UCSD-AML1 (cell line): Measurements from ENCODE around the gene AXIN1.

Experiments used
- DNase-seq: peaks from one replicate; lab custom pipeline; 2025; ENCODE audit not compliant: unreplicated experiment; lab: John Stamatoyannopoulos, UW

AXIN1 gene

GRCh38 chr16:253833-254232, 98.7 kb downstream of the AXIN1 start:
- peak; percentile 37 for DNase-seq

- peak; percentile 45 for DNase-seq
Measured at GRCh38 chr16:252366-253337, 99.9 kb downstream of the AXIN1 start.

- DNase-seq: no peak
Measured at GRCh38 chr16:249431-249830, 103.1 kb downstream of the AXIN1 start.

- no peak for DNase-seq
Measured at GRCh38 chr16:247027-247426, 105.5 kb downstream of the AXIN1 start.

GRCh38 chr16:245105-245504, 107.4 kb downstream of the AXIN1 start:
- DNase-seq: no peak

- no peak for DNase-seq
Measured at GRCh38 chr16:243348-243747, 109.2 kb downstream of the AXIN1 start.

- DNase-seq: no peak
Measured at GRCh38 chr16:242281-242680, 110.2 kb downstream of the AXIN1 start.

GRCh38 chr16:240559-240958, 112.0 kb downstream of the AXIN1 start:
- no peak for DNase-seq

- no peak for DNase-seq
Measured at GRCh38 chr16:239948-240277, 112.6 kb downstream of the AXIN1 start.
